Hepatocyte (in vitro differentiated cells): ENCODE data around the gene RNF180. TPM values are rescaled to one million over a fixed set of nuclear protein-coding genes. Genes with fewer than 3 reads are reported as not detected.

Experiments used
- DNase-seq: peaks from one replicate; pipeline ENCODE4 v3.0.0-alpha.2; 2016; ENCODE audit warnings: low spot score
- H2AFZ ChIP-seq: fragments of 200-600 bp; sonication (generic); 2 replicates; pipeline ENCODE4 v1.6.0; 2016; ENCODE audit warnings: antibody characterized with exemption, mild to moderate bottlenecking
- H3K27ac ChIP-seq: fragments of 200-600 bp; sonication (generic); 2 replicates; pipeline ENCODE4 v1.5.1; 2016; ENCODE audit warnings: mild to moderate bottlenecking
- H3K27me3 ChIP-seq: fragments of 200-600 bp; sonication (generic); 2 replicates; pipeline ENCODE4 v1.6.1; 2016
- H3K36me3 ChIP-seq: fragments of 200-600 bp; sonication (generic); replicated peaks from 2 replicates; pipeline ENCODE4 v1.5.1; 2016; ENCODE audit warnings: low read depth; ENCODE audit not compliant: insufficient read depth
- H3K4me1 ChIP-seq: fragments of 200-600 bp; sonication (generic); 2 replicates; pipeline ENCODE4 v1.5.1; 2016; ENCODE audit warnings: mild to moderate bottlenecking, moderate library complexity; ENCODE audit not compliant: insufficient read depth
- H3K4me2 ChIP-seq: fragments of 200-600 bp; sonication (generic); 2 replicates; pipeline ENCODE4 v1.6.0; 2016
- H3K4me3 ChIP-seq: fragments of 200-600 bp; sonication (generic); 2 replicates; pipeline ENCODE4 v1.5.1; 2016; ENCODE audit warnings: mild to moderate bottlenecking
- H3K79me2 ChIP-seq: fragments of 200-600 bp; sonication (generic); 2 replicates; pipeline ENCODE4 v1.6.0; 2017; ENCODE audit warnings: mild to moderate bottlenecking
- H3K9me2 ChIP-seq: fragments of 200-600 bp; sonication (generic); replicated peaks from 2 replicates; pipeline ENCODE4 v1.6.0; 2017; ENCODE audit warnings: mild to moderate bottlenecking; ENCODE audit not compliant: insufficient read depth
- H3K9me3 ChIP-seq: fragments of 200-600 bp; sonication (generic); 2 replicates; pipeline ENCODE4 v1.5.1; 2016; ENCODE audit warnings: low read depth, mild to moderate bottlenecking
- H4K20me1 ChIP-seq: fragments of 200-600 bp; sonication (generic); 2 replicates; pipeline ENCODE4 v1.6.0; 2016; ENCODE audit warnings: mild to moderate bottlenecking; ENCODE audit not compliant: insufficient read depth, poor library complexity, severe bottlenecking
- CTCF ChIP-seq: fragments of 200-600 bp; sonication (generic); IDR thresholded peaks from 2 replicates; pipeline ENCODE4 v1.5.1; 2016; ENCODE audit warnings: antibody characterized with exemption, mild to moderate bottlenecking; ENCODE audit not compliant: poor library complexity
- EZH2 ChIP-seq: fragments of 200-600 bp; sonication (generic); IDR thresholded peaks from 2 replicates; pipeline ENCODE4 v1.6.1; 2016; ENCODE audit warnings: antibody characterized with exemption, mild to moderate bottlenecking, borderline replicate concordance
- EZH2phosphoT487 ChIP-seq: fragments of 200-600 bp; sonication (generic); IDR thresholded peaks from one replicate; pipeline ENCODE4 v1.6.1; 2018; ENCODE audit warnings: antibody characterized with exemption, mild to moderate bottlenecking, low read depth, moderate library complexity; ENCODE audit not compliant: unreplicated experiment, severe bottlenecking
- WGBS: methylation state at CpG from one replicate; pipeline ENCODE4 v1.1.6; 2016; ENCODE audit warnings: low lambda C conversion rate; ENCODE audit errors: missing lambda C conversion rate; 5-methylcytosine and 5-hydroxymethylcytosine counted together
- polyA plus RNA-seq: library from polyadenylated mRNA; unstranded; fragments of >200 nt; fragmentation: Nextera tagmentation; extraction: Ambion mirVana; gene quantifications from 2 replicates; pipeline ENCODE4 v1.2.1, GENCODE V29; 2016
- total RNA-seq: library from RNA; depleted of rRNA; stranded (reverse); fragments of >200 nt; gene quantifications from 2 replicates; pipeline ENCODE4 v1.2.3, GENCODE V29; 2014

RNF180 gene
- total and polyA plus RNA-seq, 2 experiments from 2014 or later = 3.0 to 4.7 TPM

DNA sequence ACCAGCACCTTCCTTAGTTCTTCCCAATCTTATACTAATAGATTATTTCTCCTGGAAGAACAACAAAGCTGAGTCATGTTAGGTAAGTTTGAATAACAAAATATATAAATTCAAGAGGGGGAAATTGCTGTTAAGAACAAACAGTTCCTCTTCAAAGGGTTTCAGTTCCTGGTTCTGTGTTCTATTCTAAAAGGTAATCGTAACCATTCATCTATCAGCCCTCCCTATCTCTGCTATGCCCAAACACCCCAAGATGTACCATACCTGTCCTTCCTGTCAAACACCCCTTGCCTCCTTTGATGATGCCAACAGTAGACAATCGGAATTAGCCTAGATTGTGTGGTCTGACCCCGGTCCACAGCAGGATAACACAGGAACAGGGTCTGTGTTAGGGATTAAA is 4.2 kb upstream of the RNF180 start:
- no peaks in the 10 kb centered on the region for H3K36me3 ChIP-seq
- H3K4me2 ChIP-seq = no peak overlapping the region
- peaks cover 28% of the 10 kb centered on the region for H3K27me3 ChIP-seq
- H3K9me2 ChIP-seq = no peaks in the 10 kb centered on the region
- H3K4me1 ChIP-seq = no peaks in the 10 kb centered on the region
- no peak for TF ChIP-seq CTCF
- TF ChIP-seq EZH2 = no peak
- TF ChIP-seq EZH2phosphoT487 = no peak
- H2AFZ ChIP-seq = no peak overlapping the region
- WGBS = 82% methylated on average over 3 of the region's 3 CpGs
- no peaks in the 10 kb centered on the region for H3K9me3 ChIP-seq
- no peak for DNase-seq
- no peaks in the 10 kb centered on the region for H4K20me1 ChIP-seq
- H3K79me2 ChIP-seq = no peaks in the 10 kb centered on the region
- H3K27ac ChIP-seq = no peak overlapping the region
- H3K4me3 ChIP-seq = no peak overlapping the region

DNA sequence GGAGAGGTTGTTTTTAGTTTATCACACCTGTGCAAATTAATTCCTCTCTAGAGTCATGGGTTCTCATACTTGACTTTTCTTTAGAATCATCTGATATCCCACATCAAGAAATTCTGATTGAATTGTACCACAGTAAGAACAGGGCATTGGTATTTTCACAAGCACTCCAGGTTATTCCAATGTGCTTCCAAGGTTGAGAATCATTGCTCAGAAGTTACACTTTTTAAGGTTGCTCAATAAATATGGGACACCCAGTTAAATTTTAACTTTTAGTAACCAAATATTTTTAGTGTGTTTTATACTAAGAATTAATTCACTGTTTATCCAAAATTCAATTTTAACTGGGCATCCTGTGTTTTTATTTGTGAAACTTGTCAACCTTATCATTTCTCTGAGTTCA is 2.5 kb upstream of the RNF180 start:
- no peak for DNase-seq
- no peaks in the 10 kb centered on the region for H3K4me1 ChIP-seq
- H3K27ac ChIP-seq = no peak overlapping the region
- H3K27me3 ChIP-seq = peaks cover 34% of the 10 kb centered on the region
- H3K9me3 ChIP-seq = no peaks in the 10 kb centered on the region
- no peak overlapping the region for H3K4me2 ChIP-seq
- H3K9me2 ChIP-seq = no peaks in the 10 kb centered on the region
- H4K20me1 ChIP-seq = no peaks in the 10 kb centered on the region
- TF ChIP-seq EZH2 (no peak), EZH2phosphoT487 (no peak)
- no peaks in the 10 kb centered on the region for H3K36me3 ChIP-seq
- H2AFZ ChIP-seq = no peak overlapping the region
- H3K4me3 ChIP-seq = no peak overlapping the region
- no peaks in the 10 kb centered on the region for H3K79me2 ChIP-seq

DNA sequence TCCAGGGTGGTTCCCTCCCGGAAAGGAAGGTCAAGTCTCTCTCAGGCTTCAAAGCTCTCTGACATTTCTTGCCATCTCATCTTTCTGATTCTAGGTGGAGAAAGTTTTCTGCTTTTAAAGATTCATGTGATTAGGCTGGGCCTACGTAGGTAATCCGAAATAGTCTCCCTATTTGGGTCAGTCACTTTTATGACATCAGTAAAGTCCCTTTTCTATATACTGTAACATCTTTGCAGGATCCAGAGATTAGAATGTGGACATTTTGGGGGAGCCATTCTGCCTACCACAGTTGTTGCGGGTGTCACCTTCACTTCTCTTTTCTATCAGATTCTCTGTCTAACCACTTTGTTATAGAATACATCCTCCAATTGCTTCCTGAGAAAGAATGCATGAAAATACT is 1.9 kb upstream of the RNF180 start:
- Histone ChIP-seq H3K27ac (no peak overlapping the region), H3K4me2 (no peak overlapping the region), H3K4me1 (no peaks in the 10 kb centered on the region), H3K9me3 (no peaks in the 10 kb centered on the region), H3K27me3 (peaks cover 34% of the 10 kb centered on the region), H4K20me1 (no peaks in the 10 kb centered on the region), H2AFZ (no peak overlapping the region), H3K9me2 (no peaks in the 10 kb centered on the region), H3K36me3 (no peaks in the 10 kb centered on the region), H3K79me2 (no peaks in the 10 kb centered on the region), H3K4me3 (no peak overlapping the region)
- TF ChIP-seq CTCF = no peak
- TF ChIP-seq EZH2phosphoT487 = no peak
- TF ChIP-seq EZH2 = no peak
- no peak for DNase-seq
- WGBS = 96% methylated on average over 4 of the region's 4 CpGs

DNA sequence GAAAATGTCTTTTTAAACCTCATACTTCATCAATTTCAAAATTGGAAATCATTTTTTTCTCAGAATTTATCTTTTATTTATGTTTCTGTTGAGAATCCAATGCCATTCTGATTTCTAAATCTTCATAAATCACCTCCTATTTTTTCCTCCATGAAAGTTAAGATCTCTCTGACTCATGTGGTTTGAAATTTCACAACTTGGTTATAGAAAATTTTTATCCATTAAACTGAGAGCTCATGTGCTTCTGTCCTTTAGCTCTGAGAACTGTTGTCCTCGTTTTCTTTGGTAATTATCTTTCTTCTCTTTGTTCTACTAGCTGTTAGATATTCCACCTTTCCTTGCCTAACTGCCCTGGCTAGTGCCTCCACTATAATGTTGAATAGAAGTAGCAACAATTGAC is 1.5 kb upstream of the RNF180 start:
- Histone ChIP-seq H3K4me1 (no peaks in the 10 kb centered on the region), H3K4me2 (no peak overlapping the region), H3K27ac (no peak overlapping the region), H3K9me3 (no peaks in the 10 kb centered on the region), H3K4me3 (no peak overlapping the region), H3K79me2 (no peaks in the 10 kb centered on the region), H3K27me3 (peaks cover 34% of the 10 kb centered on the region), H3K36me3 (no peaks in the 10 kb centered on the region), H2AFZ (no peak overlapping the region), H4K20me1 (no peaks in the 10 kb centered on the region), H3K9me2 (no peaks in the 10 kb centered on the region)
- TF ChIP-seq EZH2phosphoT487 (no peak), EZH2 (no peak), CTCF (no peak)
- DNase-seq = no peak
- WGBS = 81% methylated on average over 1 of the region's 1 CpG
